Coronary artery (tissue), 2 donors: ENCODE results near the gene SCD5.

ENCODE experiments used
- DNase-seq: peaks from one replicate; pipeline ENCODE4 v3.0.0-alpha.2; 2017; ENCODE audit warnings: low spot score
- H3K27ac ChIP-seq, 2 donors: fragments of 200-600 bp; sonication (generic); one replicate each; pipeline ENCODE4 v1.5.1; 2016 to 2019
- H3K4me3 ChIP-seq: fragments of 200-600 bp; sonication (generic); 2 replicates; pipeline ENCODE4 v1.5.1; 2016; ENCODE audit warnings: mild to moderate bottlenecking, moderate library complexity
- CTCF ChIP-seq: fragments of 200-600 bp; sonication (generic); IDR thresholded peaks from one replicate; pipeline ENCODE4 v1.5.1; 2019; ENCODE audit warnings: antibody characterized with exemption

The SCD5 gene

GRCh38 chr4:82620126-82620735 lies 178.4 kb downstream of the SCD5 start:
- no peak overlapping the region for H3K27ac ChIP-seq
- H3K4me3 ChIP-seq: no peak overlapping the region
- no peak for TF ChIP-seq CTCF
- DNase-seq: no peak

GRCh38 chr4:82618103-82618720 lies 180.4 kb downstream of the SCD5 start:
- no peak for TF ChIP-seq CTCF
- DNase-seq: no peak

GRCh38 chr4:82614838-82615449 lies 183.7 kb downstream of the SCD5 start:
- no peak for DNase-seq
- Histone ChIP-seq H3K4me3 (no peak overlapping the region), H3K27ac (no peak overlapping the region)
- no peak for TF ChIP-seq CTCF

More at GRCh38 chr4:82618103-82618720, 180.4 kb downstream of the SCD5 start:
- H3K4me3 ChIP-seq: no peak overlapping the region
- H3K27ac ChIP-seq: no peak overlapping the region

GRCh38 chr4:82613121-82613520 lies 185.5 kb downstream of the SCD5 start:
- DNase-seq: no peak
- no peak overlapping the region for H3K4me3 ChIP-seq
- TF ChIP-seq CTCF: no peak
- H3K27ac ChIP-seq: no peak overlapping the region

GRCh38 chr4:82611982-82612381 lies 186.6 kb downstream of the SCD5 start:
- no peak overlapping the region for H3K27ac ChIP-seq
- no peak overlapping the region for H3K4me3 ChIP-seq
- DNase-seq: no peak

GRCh38 chr4:82611527-82611926 lies 187.1 kb downstream of the SCD5 start:
- no peak overlapping the region for H3K27ac ChIP-seq
- no peak for TF ChIP-seq CTCF
- no peak for DNase-seq
- H3K4me3 ChIP-seq: no peak overlapping the region

More at GRCh38 chr4:82611982-82612381, 186.6 kb downstream of the SCD5 start:
- TF ChIP-seq CTCF: no peak

- TF ChIP-seq CTCF: no peak
- no peak overlapping the region for H3K27ac ChIP-seq
- no peak for DNase-seq
- H3K4me3 ChIP-seq: no peak overlapping the region
Measured at GRCh38 chr4:82610041-82610440, 188.6 kb downstream of the SCD5 start.
